ELR (cell line): ENCODE data around the gene RPL36.
A peak's percentile ranks its signal among the peaks of the same experiment; 100 is the strongest.
"Not testable (repeated sequence)": the region's sequence is repeated elsewhere in the genome, so short reads cannot be mapped to it uniquely, and the experiment has no call there.

ENCODE experiments used
- DNase-seq: peaks from one replicate; pipeline ENCODE4 v3.0.0-alpha.2; 2015; ENCODE audit warnings: low read depth

RPL36 gene

DNA sequence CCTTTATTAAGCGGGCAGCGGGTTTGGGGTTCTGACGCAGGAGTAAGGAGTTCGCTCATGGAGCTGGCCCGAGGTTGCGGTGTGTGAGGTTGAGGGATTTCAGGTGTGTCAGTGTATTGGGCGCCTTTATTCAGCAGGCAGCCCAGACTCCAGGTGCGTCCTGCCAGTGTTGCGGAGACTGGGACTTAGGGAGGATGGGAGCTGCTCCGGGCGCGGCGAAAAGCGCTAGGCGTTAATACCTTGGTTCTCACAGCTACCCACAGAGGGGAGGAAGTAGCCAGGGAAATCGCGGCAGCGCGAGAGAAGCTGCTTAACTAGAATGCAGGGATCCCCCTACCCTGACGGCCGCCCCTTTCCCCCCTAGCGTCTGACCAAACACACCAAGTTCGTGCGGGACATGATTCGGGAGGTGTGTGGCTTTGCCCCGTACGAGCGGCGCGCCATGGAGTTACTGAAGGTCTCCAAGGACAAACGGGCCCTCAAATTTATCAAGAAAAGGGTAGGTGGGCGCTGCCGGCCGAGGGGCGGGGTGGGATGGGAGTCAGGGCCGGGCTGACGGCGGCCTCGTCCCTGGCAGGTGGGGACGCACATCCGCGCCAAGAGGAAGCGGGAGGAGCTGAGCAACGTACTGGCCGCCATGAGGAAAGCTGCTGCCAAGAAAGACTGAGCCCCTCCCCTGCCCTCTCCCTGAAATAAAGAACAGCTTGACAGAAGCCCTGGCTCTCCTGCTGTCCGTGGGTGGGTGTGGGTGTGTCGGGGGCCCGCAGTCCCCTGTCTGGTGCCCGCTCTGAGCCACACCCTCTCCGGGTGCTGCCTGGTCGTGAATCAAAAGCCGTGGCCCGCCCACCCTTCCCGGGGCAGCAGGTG lies 1.1 kb downstream of the RPL36 start:
- peak; percentile 58 for DNase-seq

DNA sequence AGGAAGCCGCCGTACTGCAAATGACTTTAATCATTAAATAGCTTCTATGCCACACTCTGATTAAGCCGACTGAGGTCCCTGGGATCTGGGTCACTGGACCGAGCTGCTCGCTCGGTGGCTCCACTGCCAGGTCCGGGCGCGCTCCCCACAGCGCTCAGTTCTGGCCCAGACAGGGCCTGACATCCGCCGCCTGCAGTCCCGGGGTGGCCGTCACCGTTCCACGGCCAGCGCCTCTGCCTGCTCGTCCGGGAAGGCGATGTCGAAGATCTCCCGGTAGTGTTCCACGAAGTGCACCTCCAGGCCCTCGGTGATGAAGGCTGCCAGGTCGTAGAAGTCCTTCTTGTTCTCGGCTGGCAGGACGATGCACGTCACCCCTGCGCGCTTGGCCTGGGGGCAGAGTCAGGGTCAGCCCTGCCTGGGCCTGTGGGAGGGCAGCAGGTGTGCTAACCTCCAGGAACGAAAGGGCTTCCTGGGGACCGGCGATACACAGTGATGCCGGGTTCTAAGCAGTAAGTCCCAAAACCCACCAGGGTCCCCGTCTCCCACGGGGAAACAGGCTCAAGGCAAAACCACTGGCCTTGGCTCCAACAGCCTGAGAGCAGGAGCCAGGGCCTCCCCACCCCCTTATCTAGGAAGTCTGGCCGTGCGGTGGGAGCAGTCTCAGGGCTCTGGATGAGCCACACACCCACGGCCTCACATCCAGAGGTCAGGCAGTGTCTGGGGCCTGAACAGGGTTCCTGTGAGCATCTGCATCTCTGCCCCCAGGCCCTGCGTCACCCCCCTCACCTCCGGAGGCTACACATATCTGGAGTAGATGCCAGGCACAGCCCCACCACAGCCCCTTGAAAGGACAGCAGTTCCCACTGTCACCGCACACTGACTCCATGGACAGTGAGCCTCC lies 2.0 kb downstream of the RPL36 start:
- DNase-seq: peak; percentile 38

DNA sequence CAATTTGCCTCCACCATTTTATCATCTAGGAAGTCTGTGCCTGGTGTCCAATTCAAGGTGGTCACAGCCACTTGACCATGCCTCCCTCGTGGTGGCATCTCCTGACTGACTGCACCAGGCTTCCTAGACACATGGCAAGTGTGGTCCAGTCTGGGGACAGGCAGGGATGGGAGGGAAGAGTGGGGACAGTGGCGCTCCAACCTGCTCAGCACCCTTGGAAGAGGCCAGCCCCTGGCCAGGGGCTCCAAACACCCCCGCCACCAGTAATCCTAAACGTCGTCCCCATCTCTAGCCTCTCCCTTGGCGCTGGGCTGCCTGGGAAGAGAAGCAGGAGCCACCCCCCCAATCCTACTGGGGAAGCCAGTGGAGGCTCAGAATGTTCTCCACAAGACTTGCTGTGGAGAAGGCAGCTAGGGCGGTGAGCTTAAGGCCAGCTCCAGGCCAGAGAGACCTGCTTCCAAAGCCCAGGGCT lies 2.7 kb downstream of the RPL36 start:
- peak; percentile 43 for DNase-seq

DNA sequence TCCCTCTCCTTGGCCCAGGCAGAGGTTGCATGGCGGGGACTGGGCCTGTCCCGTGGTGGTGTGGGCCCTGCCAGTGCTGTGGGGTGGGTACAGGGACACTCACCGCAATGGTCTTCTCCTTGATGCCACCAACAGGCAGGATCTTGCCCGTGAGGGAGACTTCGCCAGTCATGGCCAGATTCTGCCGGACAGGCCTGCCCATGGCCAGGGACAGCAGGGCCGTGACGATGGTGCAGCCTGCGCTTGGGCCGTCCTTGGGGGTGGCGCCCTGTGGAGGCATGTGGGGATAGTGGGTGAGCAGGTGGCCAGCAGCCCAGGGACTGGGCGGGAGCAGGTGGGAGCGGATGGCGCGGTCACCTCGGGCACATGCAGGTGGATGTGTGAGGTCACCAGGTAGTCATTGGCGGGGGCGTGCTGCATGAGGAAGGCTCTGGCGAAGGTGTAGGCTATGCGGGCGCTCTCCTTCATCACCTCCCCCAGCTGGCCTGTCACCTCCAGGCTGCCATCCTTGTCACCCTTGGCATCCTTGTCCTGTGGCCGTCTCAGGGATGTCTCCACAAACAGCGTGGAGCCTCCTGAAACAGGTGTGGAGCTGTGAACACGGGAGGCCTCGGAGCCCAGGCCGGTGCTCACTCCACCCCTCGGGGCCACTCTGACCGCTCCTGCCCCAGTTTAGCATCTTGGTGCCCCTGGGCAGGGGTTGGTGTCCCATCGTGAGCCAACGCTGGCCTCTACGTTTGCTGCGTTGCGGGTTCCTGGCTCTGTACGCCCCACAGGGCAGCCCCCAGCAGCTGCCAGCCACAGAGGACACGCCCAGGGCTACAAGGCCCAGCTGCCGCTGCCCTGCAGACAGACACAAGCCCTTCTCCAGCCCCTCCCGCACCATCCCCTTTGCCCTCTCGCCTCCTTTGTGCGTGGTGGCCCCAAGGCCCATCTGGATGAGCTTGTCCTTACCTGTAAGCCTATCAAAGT lies 3.4 kb downstream of the RPL36 start:
- DNase-seq: no peak

DNA sequence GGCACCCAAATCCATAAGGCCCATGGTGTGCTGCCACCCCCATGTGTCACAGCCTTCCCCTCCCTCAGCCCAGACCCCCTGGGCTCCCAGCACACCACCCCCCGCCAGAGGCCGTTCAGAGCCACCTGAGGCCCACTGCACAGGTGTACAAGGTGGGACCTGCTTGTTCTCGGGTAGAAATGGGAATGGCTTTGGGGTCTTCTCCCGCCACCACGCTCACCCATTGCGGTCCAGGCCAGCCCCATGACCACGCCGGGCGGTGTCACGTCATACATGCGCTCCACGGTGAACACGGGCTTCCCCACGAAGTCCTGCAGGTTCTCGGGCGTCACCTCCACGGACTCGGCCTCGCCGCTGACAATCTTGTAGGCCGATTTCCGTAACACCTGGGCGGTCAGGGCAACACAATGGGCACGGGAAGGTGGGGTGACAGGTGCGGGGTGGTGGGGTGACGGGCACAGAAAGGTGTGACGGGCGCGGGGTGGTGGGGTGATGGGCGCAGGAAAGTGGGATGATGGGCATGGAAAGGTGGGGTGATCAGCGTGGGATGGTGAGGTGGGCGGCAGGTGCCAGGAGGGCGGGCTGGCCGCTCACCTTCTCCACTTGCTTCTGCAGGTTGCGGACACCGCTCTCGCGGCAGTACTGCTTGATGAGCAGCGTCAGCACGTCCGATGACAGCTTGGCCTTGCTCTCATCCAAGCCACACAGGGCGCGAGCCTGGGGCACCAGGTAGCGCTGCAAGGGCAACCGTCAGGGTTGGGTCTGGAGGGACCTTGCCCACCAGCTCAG lies 4.3 kb downstream of the RPL36 start:
- no peak for DNase-seq

DNA sequence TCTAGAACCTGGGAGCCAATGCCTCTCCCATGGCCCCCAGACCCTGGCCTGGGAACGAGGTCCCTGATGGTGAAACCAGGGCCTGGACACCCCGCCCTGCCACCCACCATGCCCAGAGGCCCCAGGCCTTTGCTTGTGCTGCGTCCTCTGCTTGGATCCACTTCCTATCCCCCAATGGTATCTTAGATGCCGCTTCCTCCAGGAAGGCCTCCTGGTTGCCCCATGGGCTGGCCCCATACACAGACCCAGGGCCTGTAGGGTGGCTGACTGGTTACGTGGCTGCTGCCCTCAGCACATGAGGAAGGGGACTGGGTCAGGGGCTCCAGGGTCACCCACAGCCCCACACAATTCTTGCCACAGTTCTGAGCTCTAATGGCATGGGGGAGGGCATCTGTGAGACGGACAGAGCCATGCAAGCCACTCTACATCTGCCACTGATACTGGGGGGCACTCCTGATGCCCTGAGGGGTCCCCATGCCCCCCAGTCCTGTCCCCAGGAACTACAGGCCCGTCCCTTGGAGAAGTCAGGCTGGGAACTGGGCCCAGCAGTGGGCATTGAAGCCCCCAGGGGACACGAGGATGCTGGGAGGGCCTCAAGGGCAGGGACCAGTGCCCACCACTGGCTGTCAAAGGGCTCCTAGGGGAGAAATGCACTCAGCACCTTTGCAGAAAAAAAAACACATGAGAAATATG lies 5.0 kb downstream of the RPL36 start:
- no peak for DNase-seq

DNA sequence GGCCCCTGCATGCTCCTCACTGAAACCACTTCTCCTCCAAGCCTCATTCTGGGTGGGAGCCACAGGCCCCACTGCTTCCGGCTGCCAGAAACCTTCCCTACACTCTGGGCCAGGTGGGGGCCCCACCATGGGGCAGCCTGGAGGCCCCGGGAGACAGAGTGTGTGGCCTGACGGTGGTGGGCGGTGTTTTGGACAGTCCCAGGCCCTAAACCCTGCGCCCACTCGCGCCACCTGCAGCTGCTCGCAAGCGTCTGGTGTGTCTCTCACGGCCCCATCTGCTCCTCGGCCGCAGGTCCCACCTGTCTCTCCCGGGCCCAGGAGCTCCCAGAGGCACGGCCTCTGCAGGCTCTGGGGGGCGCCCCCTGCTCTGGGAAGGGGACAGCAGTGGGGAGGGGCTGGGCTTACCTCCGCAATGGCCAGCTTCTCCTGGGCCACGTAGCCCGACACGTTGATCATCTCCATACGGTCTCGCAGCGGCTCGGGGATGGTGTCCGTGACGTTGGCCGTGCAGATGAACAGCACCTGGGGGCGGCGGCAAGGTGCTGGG lies 5.6 kb downstream of the RPL36 start:
- DNase-seq: no peak

DNA sequence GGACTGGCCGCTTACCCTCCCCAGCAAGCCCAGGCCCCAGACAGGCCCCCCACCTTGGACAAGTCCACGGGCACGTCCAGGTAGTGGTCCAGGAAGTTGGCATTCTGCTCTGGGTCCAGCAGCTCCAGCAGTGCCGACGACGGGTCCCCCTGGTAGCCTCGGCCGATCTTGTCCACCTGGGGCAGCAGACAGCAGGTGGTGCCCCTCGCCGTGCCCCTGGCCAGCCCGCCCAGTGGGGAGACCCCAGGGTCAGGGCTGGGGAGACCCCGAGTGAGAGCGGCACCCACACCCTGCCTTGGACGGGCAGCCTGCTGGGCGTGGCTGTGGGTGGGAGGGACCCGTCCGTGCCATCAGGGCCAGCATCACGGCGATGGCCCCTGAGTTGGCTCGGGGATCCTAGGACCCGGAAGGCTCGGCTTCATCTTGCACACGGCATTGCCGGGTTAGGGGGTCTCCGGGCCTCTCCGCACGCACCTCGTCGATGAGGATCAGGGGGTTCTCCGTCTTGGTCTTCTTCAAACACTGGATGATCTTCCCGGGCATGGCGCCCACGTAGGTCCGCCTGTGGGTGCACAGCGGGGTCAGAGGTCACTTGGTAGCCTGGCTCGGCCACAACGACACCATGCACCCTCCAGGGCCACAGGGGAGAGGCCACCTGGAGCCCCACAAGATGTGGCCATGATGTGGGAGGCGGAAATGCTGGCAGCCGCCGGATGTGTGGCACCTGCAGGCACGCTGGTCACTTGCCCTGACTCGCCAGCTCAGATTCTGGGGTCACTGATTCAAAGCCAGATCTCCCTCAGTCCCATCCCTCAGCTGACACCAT lies 6.3 kb downstream of the RPL36 start:
- DNase-seq: no peak

DNA sequence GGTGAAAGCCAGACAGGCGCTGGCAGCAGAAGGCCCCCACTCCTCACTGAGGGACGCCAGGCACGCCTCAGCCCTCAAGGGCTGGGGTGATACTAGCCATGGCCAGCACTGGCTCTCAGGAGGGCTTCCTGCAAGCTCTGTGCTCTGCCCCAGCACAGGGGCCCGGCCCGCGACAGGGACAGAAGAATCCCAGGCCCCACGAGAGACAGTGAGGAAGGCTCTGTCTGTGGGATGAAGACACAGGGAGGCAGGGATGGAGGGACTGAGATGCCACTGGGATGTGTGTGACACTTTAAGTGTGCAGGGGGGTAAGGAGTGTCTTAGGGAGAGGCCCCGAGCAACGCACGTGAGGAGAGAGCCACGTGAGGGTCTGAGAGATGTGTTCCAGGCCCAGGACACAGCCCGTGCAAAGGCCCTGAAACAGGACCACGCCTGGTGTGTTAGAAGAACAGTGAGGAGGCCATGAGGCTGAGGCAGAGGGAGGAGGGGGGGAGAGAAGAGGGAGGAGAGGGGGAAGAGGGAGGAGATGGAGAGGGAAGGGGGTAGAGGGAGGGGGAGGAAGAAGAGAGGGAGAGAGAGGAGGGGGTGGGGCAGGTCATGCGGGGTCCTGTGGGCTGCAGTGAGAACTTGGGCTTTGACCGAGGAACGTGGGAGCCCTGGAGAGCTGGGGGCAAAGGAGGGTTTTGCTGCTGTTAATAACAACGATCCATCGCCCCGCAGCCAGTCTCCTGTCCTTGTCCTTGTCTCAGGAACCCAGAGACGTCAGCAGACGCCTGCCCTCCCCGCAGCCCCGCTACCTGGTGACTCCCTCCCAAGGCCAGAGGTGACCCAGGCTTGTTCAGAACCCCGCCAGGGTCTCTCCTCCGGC lies 7.2 kb downstream of the RPL36 start:
- DNase-seq: no peak

DNA sequence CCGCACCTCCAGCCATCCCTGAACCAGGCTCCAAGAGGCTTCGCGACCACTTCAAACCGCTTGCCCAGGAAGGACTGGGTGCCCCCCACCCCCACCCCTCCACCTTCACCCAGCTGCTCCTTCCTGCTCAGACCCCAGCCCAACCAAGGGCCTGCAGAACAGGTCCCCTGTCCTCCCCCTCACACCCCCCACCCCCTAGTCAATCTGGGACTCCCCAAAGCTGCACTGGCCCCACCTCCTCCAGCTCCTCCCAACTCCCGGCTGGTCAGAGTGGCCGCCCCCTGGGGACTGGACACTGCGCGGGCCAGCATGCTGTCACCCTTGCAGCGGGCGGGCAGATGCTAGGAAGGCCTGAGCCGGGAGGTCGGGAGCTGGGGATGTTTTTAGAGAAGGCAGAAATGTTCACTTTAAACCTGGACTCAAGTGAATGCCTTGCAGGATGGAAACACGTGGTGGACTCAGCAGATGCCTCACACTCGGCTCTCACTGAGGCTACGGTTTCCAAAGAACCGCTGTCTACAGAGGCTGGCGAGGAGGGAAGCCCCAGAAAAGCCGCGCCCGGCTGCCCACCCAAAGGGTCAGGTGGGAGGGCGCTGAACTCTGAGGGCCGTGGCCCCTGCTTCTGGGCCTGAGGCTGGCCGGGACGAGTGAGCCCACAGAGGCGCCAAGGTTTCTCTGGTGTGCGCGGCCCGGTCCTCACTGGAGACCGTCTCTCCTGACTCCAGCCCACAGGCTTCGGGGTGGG lies 8.0 kb downstream of the RPL36 start:
- DNase-seq: peak; percentile 36

DNA sequence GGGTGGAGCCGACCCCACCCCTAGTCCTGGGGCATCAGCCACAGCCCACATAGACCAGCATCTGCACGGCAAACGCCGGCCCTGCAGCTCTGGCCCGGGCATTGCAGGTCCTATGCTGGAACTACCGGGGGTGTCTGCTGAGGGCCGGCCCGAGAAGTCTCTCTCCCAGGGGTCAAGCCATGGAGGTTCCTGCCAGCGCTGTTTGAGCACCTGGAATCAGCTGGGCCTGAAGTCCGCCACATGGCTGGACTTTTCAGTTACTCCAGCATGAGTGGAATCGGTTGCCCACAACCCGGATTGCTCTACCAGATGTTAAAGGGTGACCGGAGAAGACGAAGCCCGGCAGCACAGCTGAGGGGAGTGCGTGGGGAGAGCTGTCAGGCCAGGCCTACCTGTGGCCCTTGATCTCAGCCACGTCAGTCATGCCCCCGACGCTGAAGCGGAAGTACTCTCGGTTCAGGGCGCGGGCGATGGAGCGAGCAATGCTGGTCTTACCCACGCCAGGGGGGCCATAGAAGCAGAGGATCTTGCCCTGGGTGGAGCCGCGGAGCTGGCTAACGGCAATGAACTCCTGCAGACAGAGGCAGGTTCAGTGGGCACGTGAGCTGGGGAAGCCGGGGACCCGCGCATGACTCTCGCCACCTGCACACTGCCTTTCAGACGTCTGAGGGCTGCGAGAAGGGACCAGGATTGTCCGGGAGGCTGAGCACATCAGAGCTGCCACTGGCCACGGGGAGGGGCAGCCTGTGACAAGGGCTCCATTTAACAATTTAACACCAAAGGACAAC lies 8.7 kb downstream of the RPL36 start:
- DNase-seq: no peak

DNA sequence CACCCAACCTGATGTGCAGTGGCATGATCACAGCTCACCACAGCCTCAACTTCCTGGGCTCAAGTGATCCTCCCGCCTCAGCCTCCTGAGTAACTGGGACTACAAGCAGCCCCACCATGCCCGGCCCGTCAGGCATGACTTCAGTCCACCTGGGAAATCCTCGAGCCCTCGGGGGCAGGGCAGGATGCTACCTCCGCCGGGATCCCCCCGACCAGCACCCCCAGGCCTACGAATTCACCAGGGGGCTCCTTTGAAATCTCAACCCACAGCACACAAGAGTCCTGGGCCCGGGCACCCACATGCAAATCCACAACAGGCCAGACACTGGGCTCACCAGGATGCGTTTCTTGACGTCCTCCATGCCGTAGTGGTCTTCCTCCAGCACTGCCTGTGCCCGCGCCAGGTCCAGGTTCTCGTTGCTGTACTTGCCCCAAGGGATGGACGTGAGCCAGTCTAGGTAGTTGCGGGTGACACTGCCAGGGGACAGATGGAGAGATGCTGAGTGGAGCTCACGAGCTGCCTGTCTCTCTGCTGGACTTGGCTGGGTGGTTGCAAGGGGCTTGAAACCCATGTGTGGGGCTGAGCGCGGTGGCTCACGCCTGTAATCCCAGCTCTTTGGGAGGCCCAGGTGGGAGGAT lies 10.5 kb downstream of the RPL36 start:
- DNase-seq: no peak

DNA sequence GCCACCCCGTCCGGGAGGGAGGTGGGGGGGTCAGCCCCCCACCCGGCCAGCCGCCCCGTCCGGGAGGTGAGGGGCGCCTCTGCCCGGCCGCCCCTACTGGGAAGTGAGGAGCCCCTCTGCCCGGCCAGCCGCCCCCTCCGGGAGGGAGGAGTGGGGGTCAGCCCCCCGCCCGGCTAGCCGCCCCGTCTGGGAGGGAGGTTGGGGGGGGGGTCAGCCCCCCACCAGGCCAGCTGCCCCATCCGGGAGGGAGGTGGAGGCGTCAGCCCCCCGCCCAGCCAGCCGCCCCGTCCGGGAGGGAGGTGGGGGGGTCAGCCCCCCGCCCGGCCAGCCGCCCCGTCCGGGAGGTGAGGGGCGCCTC lies 11.9 kb downstream of the RPL36 start:
- DNase-seq: not testable (repeated sequence)

DNA sequence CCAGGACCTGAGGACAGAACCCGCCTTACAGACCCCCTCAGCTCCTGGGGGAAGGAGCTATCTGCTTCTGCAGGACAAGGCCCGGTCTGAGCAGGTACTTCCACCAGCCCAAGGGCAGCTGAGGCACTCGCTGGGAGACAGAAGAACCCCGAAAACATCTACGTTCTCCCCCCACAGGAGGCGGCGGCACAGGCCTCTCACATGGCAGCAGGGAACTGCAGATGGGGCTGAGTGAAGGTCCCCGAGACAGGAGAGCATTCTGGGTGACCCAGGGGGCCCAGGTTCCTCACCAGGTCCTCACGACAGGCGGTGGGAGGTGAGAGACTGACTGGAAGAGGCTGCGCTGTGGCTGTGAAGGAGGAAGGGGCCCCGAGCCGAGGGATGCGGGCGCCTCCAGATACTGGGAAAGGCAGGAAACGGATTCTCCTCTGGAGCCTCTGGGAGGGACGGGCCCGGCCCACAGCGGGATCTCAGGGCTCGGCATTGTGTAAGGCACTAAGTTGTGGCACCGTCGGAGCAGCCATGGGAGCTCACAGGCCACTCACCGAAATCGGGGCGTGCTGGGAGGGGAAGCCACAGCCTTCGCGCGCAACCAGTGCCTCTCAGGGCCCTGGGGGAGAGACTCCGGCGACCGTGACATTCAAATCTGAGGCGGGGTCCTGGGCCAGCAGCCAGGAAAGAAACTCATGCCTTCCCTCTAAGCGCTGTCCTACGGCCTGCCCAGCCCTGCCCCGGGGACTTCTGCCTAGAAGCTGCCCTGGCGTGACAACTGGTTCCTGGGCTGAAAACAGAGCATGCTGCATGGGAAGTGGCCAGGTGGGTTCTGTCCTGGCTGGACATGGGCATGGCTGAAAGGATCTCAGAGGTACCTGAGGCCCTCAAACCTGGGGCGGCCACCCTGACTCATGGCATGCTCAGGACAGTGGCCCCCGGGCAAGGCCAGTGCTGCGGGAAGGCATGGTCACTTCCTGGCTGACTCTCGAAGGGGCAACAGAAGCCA lies 14.0 kb downstream of the RPL36 start:
- DNase-seq: no peak

DNA sequence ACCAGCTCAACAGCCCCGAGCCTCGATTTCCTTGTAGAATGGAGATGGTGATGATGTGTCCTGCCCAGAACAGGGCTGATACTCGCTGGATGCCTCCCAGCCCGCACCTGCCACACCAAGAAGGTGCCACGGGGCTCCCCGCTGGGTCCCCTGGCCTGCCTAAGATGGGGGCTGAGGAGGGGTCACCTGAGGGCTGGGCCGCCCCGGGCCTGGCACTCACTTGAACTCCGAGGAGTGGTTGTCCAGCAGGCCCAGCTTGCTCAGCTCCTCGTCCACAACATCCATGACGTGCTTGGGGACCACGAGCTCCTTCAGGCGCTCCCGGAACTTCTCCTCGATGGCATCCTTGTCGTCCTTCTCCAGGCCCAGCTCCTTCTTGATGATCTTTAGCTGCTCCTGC lies 15.5 kb downstream of the RPL36 start:
- DNase-seq: no peak
